ENCODE results near the gene PLK3.
A peak's percentile ranks its signal among the peaks of the same experiment; 100 is the strongest.
"Not testable (repeated sequence)": the region's sequence is repeated elsewhere in the genome, so short reads cannot be mapped to it uniquely, and the experiment has no call there.

Gene PLK3

DNA sequence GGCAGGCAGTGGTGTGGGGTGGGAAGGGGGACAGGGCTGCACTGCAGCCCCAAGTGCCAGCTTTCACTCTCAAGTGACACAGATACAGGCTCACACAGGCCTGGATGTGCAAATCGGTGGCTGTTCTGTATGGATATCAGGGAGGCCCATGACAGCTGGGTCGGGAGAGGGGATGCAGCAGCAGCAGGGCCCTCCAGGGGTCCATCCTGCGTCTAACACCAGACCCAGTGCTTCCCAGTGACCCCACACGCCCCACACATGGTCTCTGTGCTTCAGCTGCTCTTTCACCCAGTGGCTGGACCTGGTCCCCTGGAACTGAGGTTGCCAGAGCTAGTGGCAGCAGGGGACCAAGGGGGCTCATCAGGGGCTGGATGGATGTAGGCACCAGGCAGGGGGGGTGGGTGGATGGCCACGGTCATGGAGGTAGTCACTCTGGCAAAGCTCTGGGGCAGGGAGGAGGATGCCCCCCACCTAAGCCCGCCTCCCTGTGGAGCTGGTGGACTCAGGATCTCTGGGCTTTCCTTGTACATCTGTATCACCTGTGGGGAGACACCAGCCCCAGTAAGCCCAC, 22.0 kb downstream of the PLK3 start:
- Mint-ChIP-seq H3K4me3 (no peak overlapping the region), H3K27ac (peak overlapping the region; percentile 98)

GRCh38 chr1:44822981-44823451, 22.8 kb downstream of the PLK3 start:
- intact Hi-C loops (cut with micrococcal nuclease): no loop called here
- H3K4me3 Mint-ChIP-seq: no peak overlapping the region

More for the DNA sequence above, 22.0 kb downstream of the PLK3 start:
- intact Hi-C loops (cut with micrococcal nuclease): no loop called here
- Mint-ChIP-seq H3K9me3 (no peaks in the 10 kb centered on the region), H3K27me3 (no peaks in the 10 kb centered on the region), H3K4me1 (ENCODE audit: low read depth) (peaks cover 57% of the 10 kb centered on the region), H3K36me3 (ENCODE audit: low read depth) (peaks cover 7% of the 10 kb centered on the region)

DNA sequence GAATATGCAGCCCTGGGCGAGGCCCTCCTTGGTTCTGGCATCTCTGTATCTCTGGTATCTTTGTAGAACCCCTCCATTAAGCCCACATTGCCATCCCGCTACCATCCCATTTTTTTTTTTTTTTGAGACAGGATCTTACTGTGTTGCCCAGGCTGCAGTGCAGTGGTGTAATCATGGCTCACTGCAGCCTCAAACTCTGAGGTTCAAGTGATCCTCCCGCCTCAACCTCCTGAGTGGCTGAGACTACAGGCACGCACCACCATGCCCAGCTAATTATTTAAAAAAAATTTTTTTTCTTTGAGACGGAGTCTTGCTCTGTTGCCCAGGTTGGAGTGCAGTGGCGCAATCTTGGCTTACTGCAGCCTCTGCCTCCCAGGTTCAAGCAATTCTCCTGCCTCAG, 24.2 kb downstream of the PLK3 start:
- H3K27ac Mint-ChIP-seq; intact Hi-C loops (cut with micrococcal nuclease); H3K4me3 Mint-ChIP-seq; H3K27me3 Mint-ChIP-seq; H3K9me3 Mint-ChIP-seq; H3K36me3 Mint-ChIP-seq (ENCODE audit: low read depth): not testable (repeated sequence)
- peaks cover 64% of the 10 kb centered on the region for H3K4me1 Mint-ChIP-seq (ENCODE audit: low read depth)

More at GRCh38 chr1:44822981-44823451, 22.8 kb downstream of the PLK3 start:
- Mint-ChIP-seq H3K4me1 (ENCODE audit: low read depth) (peaks cover 57% of the 10 kb centered on the region), H3K9me3 (no peaks in the 10 kb centered on the region), H3K27ac (peak overlapping the region; percentile 54), H3K27me3 (no peaks in the 10 kb centered on the region), H3K36me3 (ENCODE audit: low read depth) (peaks cover 7% of the 10 kb centered on the region)

GRCh38 chr1:44826375-44827196, 26.4 kb downstream of the PLK3 start:
- H3K36me3 Mint-ChIP-seq (ENCODE audit: low read depth): no peaks in the 10 kb centered on the region
- peak overlapping the region; percentile 60 for H3K4me3 Mint-ChIP-seq
- peaks cover 64% of the 10 kb centered on the region for H3K4me1 Mint-ChIP-seq (ENCODE audit: low read depth)
- intact Hi-C loops (cut with micrococcal nuclease): no loop called here
- H3K27me3 Mint-ChIP-seq: no peaks in the 10 kb centered on the region
- H3K27ac Mint-ChIP-seq: peak overlapping the region; percentile 93
- H3K9me3 Mint-ChIP-seq: no peaks in the 10 kb centered on the region

GRCh38 chr1:44827197-44828002, 27.2 kb downstream of the PLK3 start:
- Mint-ChIP-seq H3K27ac (peak overlapping the region; percentile 93), H3K27me3 (peaks cover under 1% of the 10 kb centered on the region), H3K9me3 (no peaks in the 10 kb centered on the region), H3K4me1 (ENCODE audit: low read depth) (peaks cover 71% of the 10 kb centered on the region), H3K36me3 (ENCODE audit: low read depth) (no peaks in the 10 kb centered on the region), H3K4me3 (no peak overlapping the region)
- intact Hi-C loops (cut with micrococcal nuclease): no loop called here

DNA sequence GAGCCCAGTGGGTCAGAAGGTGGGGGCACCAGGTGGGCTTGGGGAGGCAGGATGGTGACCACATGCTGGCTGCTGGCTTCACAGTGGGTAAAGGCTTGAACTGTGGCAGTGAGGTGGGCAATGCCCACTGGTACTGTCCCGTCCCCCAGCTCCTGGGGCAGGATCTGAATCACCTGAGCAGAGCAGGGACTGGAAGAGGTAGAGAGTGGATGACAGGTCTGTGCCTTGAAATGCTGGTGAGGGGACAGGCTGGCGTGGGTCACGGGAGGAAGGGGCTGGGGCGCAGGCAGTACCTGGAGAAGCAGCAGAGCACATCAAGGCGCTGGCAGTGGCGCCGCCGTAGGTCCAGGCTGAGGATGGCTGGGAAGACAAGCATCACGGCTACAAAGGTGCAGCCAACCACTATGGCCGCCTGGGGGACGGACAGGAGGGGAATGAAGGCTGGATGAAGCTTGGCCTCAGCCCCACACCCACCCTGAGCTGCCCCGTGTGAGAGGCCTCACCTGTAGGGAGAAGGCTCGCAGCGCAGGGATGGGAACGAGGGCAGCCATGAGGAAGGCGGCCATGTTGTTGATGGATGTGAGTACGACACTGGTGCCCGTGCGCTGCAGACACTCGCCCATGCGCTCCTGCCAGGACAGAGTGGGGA, 27.9 kb downstream of the PLK3 start:
- no peaks in the 10 kb centered on the region for H3K36me3 Mint-ChIP-seq (ENCODE audit: low read depth)
- H3K4me1 Mint-ChIP-seq (ENCODE audit: low read depth): peaks cover 79% of the 10 kb centered on the region
- no peak overlapping the region for H3K4me3 Mint-ChIP-seq
- H3K9me3 Mint-ChIP-seq: no peaks in the 10 kb centered on the region
- peak overlapping the region; percentile 93 for H3K27ac Mint-ChIP-seq
- intact Hi-C loops (cut with micrococcal nuclease): no loop called here
- H3K27me3 Mint-ChIP-seq: peaks cover 1% of the 10 kb centered on the region

- Mint-ChIP-seq H3K36me3 (ENCODE audit: low read depth) (no peaks in the 10 kb centered on the region), H3K4me1 (ENCODE audit: low read depth) (peaks cover 87% of the 10 kb centered on the region), H3K27ac (peak overlapping the region; percentile 93), H3K4me3 (no peak overlapping the region), H3K9me3 (no peaks in the 10 kb centered on the region), H3K27me3 (peaks cover 1% of the 10 kb centered on the region)
- intact Hi-C loops (cut with micrococcal nuclease): no loop called here
Measured at GRCh38 chr1:44828841-44829440, 28.8 kb downstream of the PLK3 start.

- Mint-ChIP-seq H3K27me3 (peaks cover 1% of the 10 kb centered on the region), H3K27ac (peak overlapping the region; percentile 93), H3K4me1 (ENCODE audit: low read depth) (peaks cover 95% of the 10 kb centered on the region), H3K4me3 (no peak overlapping the region), H3K36me3 (ENCODE audit: low read depth) (no peaks in the 10 kb centered on the region), H3K9me3 (no peaks in the 10 kb centered on the region)
- intact Hi-C loops (cut with micrococcal nuclease): loop anchor here (5.0 kb wide), 1 partner anchor 32 kb away; no protein-coding TSS in a partner anchor
Measured at GRCh38 chr1:44829506-44830384, 29.6 kb downstream of the PLK3 start.

- intact Hi-C loops (cut with micrococcal nuclease): loop anchor here (5.0 kb wide), 1 partner anchor 34 kb away; no protein-coding TSS in a partner anchor
- peak overlapping the region; percentile 93 for H3K27ac Mint-ChIP-seq
Measured at GRCh38 chr1:44830900-44831304, 30.7 kb downstream of the PLK3 start.

GRCh38 chr1:44831516-44831915, 31.3 kb downstream of the PLK3 start:
- Mint-ChIP-seq H3K4me3 (no peak overlapping the region), H3K36me3 (ENCODE audit: low read depth) (no peaks in the 10 kb centered on the region), H3K27ac (peak overlapping the region; percentile 93), H3K4me1 (ENCODE audit: low read depth) (peaks cover 94% of the 10 kb centered on the region), H3K9me3 (no peaks in the 10 kb centered on the region), H3K27me3 (peaks cover 1% of the 10 kb centered on the region)
- intact Hi-C loops (cut with micrococcal nuclease): loop anchor here (5.0 kb wide), 1 partner anchor 34 kb away; no protein-coding TSS in a partner anchor

More at GRCh38 chr1:44830900-44831304, 30.7 kb downstream of the PLK3 start:
- Mint-ChIP-seq H3K4me1 (ENCODE audit: low read depth) (peaks cover 96% of the 10 kb centered on the region), H3K9me3 (no peaks in the 10 kb centered on the region), H3K27me3 (peaks cover 1% of the 10 kb centered on the region), H3K4me3 (no peak overlapping the region), H3K36me3 (ENCODE audit: low read depth) (no peaks in the 10 kb centered on the region)

GRCh38 chr1:44832056-44832705, 32.0 kb downstream of the PLK3 start:
- intact Hi-C loops (cut with micrococcal nuclease): loop anchor here (5.0 kb wide), 1 partner anchor 35 kb away; no protein-coding TSS in a partner anchor
- Mint-ChIP-seq H3K27me3 (peaks cover 1% of the 10 kb centered on the region), H3K9me3 (no peaks in the 10 kb centered on the region), H3K27ac (peak overlapping the region; percentile 93), H3K4me1 (ENCODE audit: low read depth) (peaks cover 87% of the 10 kb centered on the region), H3K36me3 (ENCODE audit: low read depth) (no peaks in the 10 kb centered on the region), H3K4me3 (no peak overlapping the region)

GRCh38 chr1:44834328-44834727, 34.2 kb downstream of the PLK3 start:
- intact Hi-C loops (cut with micrococcal nuclease): loop anchor here (5.0 kb wide), 1 partner anchor 37 kb away; no protein-coding TSS in a partner anchor
- no peaks in the 10 kb centered on the region for H3K9me3 Mint-ChIP-seq
- no peaks in the 10 kb centered on the region for H3K36me3 Mint-ChIP-seq (ENCODE audit: low read depth)

More at GRCh38 chr1:44834328-44834727, 34.2 kb downstream of the PLK3 start:
- Mint-ChIP-seq H3K4me1 (ENCODE audit: low read depth) (peaks cover 66% of the 10 kb centered on the region), H3K27ac (peak overlapping the region; percentile 16), H3K4me3 (no peak overlapping the region), H3K27me3 (peaks cover 1% of the 10 kb centered on the region)

Data from dendritic cell treated with granulocyte-macrophage colony-stimulating factor and Interleukin-4, amounts not matched to agents 40 ng/mL and 50 ng/mL, for 4 days (primary cell).